ENCODE results near the gene PXDN.

The PXDN gene

GRCh38 chr2:1594373-1595171 lies 149.7 kb downstream of the PXDN start:
- H3K4me3 ChIP-seq (ENCODE audit: low read depth, low read length): no peak overlapping the region
- no peak for TF ChIP-seq CTCF (IDR thresholded peaks at IDR 0.05; ENCODE audit: low read depth, low read length)
- in situ Hi-C loops (cut with HindIII; ENCODE audit: low sequenced_read_pairs): no loop called here

GRCh38 chr2:1594123-1594372 lies 150.3 kb downstream of the PXDN start:
- in situ Hi-C loops (cut with HindIII; ENCODE audit: low sequenced_read_pairs): no loop called here
- H3K4me3 ChIP-seq (ENCODE audit: low read depth, low read length): no peak overlapping the region
- TF ChIP-seq CTCF (IDR thresholded peaks at IDR 0.05; ENCODE audit: low read depth, low read length): no peak
- DNase-seq (ENCODE audit: low read depth, low spot score): no peak

More at GRCh38 chr2:1594373-1595171, 149.7 kb downstream of the PXDN start:
- DNase-seq (ENCODE audit: low read depth, low spot score): peak; percentile 36

- H3K4me3 ChIP-seq (ENCODE audit: low read depth, low read length): no peak overlapping the region
These were observed 150.8 kb downstream of the PXDN start for GRCh38 chr2:1593371-1594122.

GRCh38 chr2:1591978-1592907 lies 152.1 kb downstream of the PXDN start:
- in situ Hi-C loops (cut with HindIII; ENCODE audit: low sequenced_read_pairs): no loop called here
- TF ChIP-seq CTCF (IDR thresholded peaks at IDR 0.05; ENCODE audit: low read depth, low read length): peak; percentile 76
- H3K4me3 ChIP-seq (ENCODE audit: low read depth, low read length): no peak overlapping the region
- DNase-seq (ENCODE audit: low read depth, low spot score): peak; percentile 93

More at GRCh38 chr2:1593371-1594122, 150.8 kb downstream of the PXDN start:
- no peak for TF ChIP-seq CTCF (IDR thresholded peaks at IDR 0.05; ENCODE audit: low read depth, low read length)
- in situ Hi-C loops (cut with HindIII; ENCODE audit: low sequenced_read_pairs): no loop called here
- peak; percentile 97 for DNase-seq (ENCODE audit: low read depth, low spot score)

GRCh38 chr2:1591461-1591770 lies 152.9 kb downstream of the PXDN start:
- TF ChIP-seq CTCF (IDR thresholded peaks at IDR 0.05; ENCODE audit: low read depth, low read length): no peak
- H3K4me3 ChIP-seq (ENCODE audit: low read depth, low read length): no peak overlapping the region
- no peak for DNase-seq (ENCODE audit: low read depth, low spot score)
- in situ Hi-C loops (cut with HindIII; ENCODE audit: low sequenced_read_pairs): no loop called here
